Activated CD8-positive, alpha-beta T cell treated with anti-CD3 and anti-CD28 coated beads, Interleukin-2, amount 10 ng/mL, durations not matched to agents 7 days and 5 days (primary cell): Measurements from ENCODE around the gene FYB1. TPM values are rescaled to one million over a fixed set of nuclear protein-coding genes. Genes with fewer than 3 reads are reported as not detected.
A peak's percentile ranks its signal among the peaks of the same experiment; 100 is the strongest.

Experiments used
- ATAC-seq: fragments of 150-1000 bp; cut with Tn5 transposase; one replicate; pipeline ENCODE4 v1.10.0; 2021; ENCODE audit warnings: moderate library complexity
- CTCF ChIA-PET: fragments of 350-600 bp; sonication (Branson Sonifier 250); formaldehyde crosslinking; loops from one replicate; lab custom pipeline; 2021; ENCODE audit warnings: antibody characterized with exemption; lab: Charles Lee
- POLR2A ChIA-PET: fragments of 350-600 bp; sonication (Branson Sonifier 250); formaldehyde crosslinking; loops from one replicate; lab custom pipeline; 2021; ENCODE audit warnings: antibody characterized with exemption; lab: Charles Lee
- DNase-seq: peaks from one replicate; pipeline ENCODE4 v3.0.0-alpha.2; 2020
- H3K27ac Mint-ChIP-seq: one replicate; pipeline ENCODE4 v1.8.0; 2021; ENCODE audit warnings: mild to moderate bottlenecking, mixed read lengths
- H3K27me3 Mint-ChIP-seq: one replicate; pipeline ENCODE4 v1.8.0; 2021; ENCODE audit warnings: low read depth, mixed read lengths
- H3K36me3 Mint-ChIP-seq: one replicate; pipeline ENCODE4 v1.8.0; 2021; ENCODE audit warnings: low read depth, mixed read lengths
- H3K4me1 Mint-ChIP-seq: one replicate; pipeline ENCODE4 v1.8.0; 2021; ENCODE audit warnings: low read depth, mixed read lengths
- H3K4me3 Mint-ChIP-seq: one replicate; pipeline ENCODE4 v1.8.0; 2021; ENCODE audit warnings: mild to moderate bottlenecking, mixed read lengths
- H3K9me3 Mint-ChIP-seq: one replicate; pipeline ENCODE4 v1.8.0; 2022; ENCODE audit warnings: mixed read lengths; ENCODE audit not compliant: insufficient read depth
- total RNA-seq, 2 experiments: library from RNA; stranded (reverse); gene quantifications; one replicate each; pipeline ENCODE4 v1.2.3, GENCODE V29; 2021

The FYB1 gene
- total RNA-seq, 2 experiments from 2014 or later: 198 to 215 TPM

- no peak for ATAC-seq
- no peak for DNase-seq
- Mint-ChIP-seq H3K27ac (no peak overlapping the region), H3K9me3 (no peaks in the 10 kb centered on the region), H3K36me3 (peaks cover 63% of the 10 kb centered on the region), H3K4me1 (peaks cover 14% of the 10 kb centered on the region), H3K27me3 (no peaks in the 10 kb centered on the region), H3K4me3 (no peak overlapping the region)
- ChIA-PET POLR2A (no interaction called here), CTCF (interaction anchor here (3.3 kb wide), 1 partner anchor 36 kb away, joined by 11 read pairs; no protein-coding TSS in a partner anchor)
Measured at GRCh38 chr5:39116344-39117170, 102.8 kb downstream of the FYB1 start.

GRCh38 chr5:39115644-39116343, 103.6 kb downstream of the FYB1 start:
- Mint-ChIP-seq H3K27me3 (no peaks in the 10 kb centered on the region), H3K4me3 (no peak overlapping the region), H3K4me1 (peaks cover 14% of the 10 kb centered on the region), H3K36me3 (peaks cover 57% of the 10 kb centered on the region), H3K27ac (peak overlapping the region; percentile 51), H3K9me3 (no peaks in the 10 kb centered on the region)
- DNase-seq (no peak), ATAC-seq (no peak)
- CTCF ChIA-PET: interaction anchor here (0.6 to 3.3 kb wide), 4 partner anchors 35 to 432 kb away, joined by 3 to 11 read pairs (median 4); no protein-coding TSS in a partner anchor
- POLR2A ChIA-PET: interaction anchor here (0.6 kb wide), 2 partner anchors 42 to 84 kb away, joined by 3 to 4 read pairs; no protein-coding TSS in a partner anchor

- CTCF ChIA-PET: interaction anchor here (0.6 to 3.3 kb wide), 2 partner anchors 34 to 146 kb away, joined by 3 to 11 read pairs; no protein-coding TSS in a partner anchor
- H3K27ac Mint-ChIP-seq: no peak overlapping the region
- peaks cover 14% of the 10 kb centered on the region for H3K4me1 Mint-ChIP-seq
- DNase-seq (no peak), ATAC-seq (no peak)
- H3K9me3 Mint-ChIP-seq: no peaks in the 10 kb centered on the region
- H3K4me3 Mint-ChIP-seq: no peak overlapping the region
- H3K36me3 Mint-ChIP-seq: peaks cover 59% of the 10 kb centered on the region
- POLR2A ChIA-PET: no interaction called here
- H3K27me3 Mint-ChIP-seq: no peaks in the 10 kb centered on the region
Measured at GRCh38 chr5:39114155-39114554, 105.2 kb downstream of the FYB1 start.

GRCh38 chr5:39113354-39113953, 105.9 kb downstream of the FYB1 start:
- ChIA-PET POLR2A (no interaction called here), CTCF (interaction anchor here (1.0 to 1.3 kb wide), 2 partner anchors 33 to 104 kb away, joined by 4 read pairs; no protein-coding TSS in a partner anchor)
- DNase-seq: no peak
- H3K27ac Mint-ChIP-seq: no peak overlapping the region
- peaks cover 60% of the 10 kb centered on the region for H3K36me3 Mint-ChIP-seq
- peaks cover 14% of the 10 kb centered on the region for H3K4me1 Mint-ChIP-seq
- ATAC-seq: no peak
- H3K9me3 Mint-ChIP-seq: no peaks in the 10 kb centered on the region
- H3K27me3 Mint-ChIP-seq: no peaks in the 10 kb centered on the region
- H3K4me3 Mint-ChIP-seq: no peak overlapping the region

GRCh38 chr5:39109606-39110005, 109.8 kb downstream of the FYB1 start:
- no peak for DNase-seq
- ATAC-seq: no peak
- Mint-ChIP-seq H3K4me1 (no peaks in the 10 kb centered on the region), H3K9me3 (no peaks in the 10 kb centered on the region), H3K27me3 (no peaks in the 10 kb centered on the region), H3K36me3 (peaks cover 37% of the 10 kb centered on the region), H3K27ac (peak overlapping the region; percentile 9), H3K4me3 (no peak overlapping the region)
- CTCF ChIA-PET: no interaction called here
- POLR2A ChIA-PET: no interaction called here

- ATAC-seq (no peak), DNase-seq (no peak)
- CTCF ChIA-PET: no interaction called here
- Mint-ChIP-seq H3K4me1 (no peaks in the 10 kb centered on the region), H3K27me3 (no peaks in the 10 kb centered on the region), H3K27ac (no peak overlapping the region), H3K9me3 (no peaks in the 10 kb centered on the region), H3K4me3 (no peak overlapping the region), H3K36me3 (peaks cover 36% of the 10 kb centered on the region)
- POLR2A ChIA-PET: no interaction called here
Measured at GRCh38 chr5:39108987-39109386, 110.4 kb downstream of the FYB1 start.

- no peaks in the 10 kb centered on the region for H3K27me3 Mint-ChIP-seq
- no peak overlapping the region for H3K27ac Mint-ChIP-seq
- H3K9me3 Mint-ChIP-seq: no peaks in the 10 kb centered on the region
- ChIA-PET CTCF (no interaction called here), POLR2A (no interaction called here)
- ATAC-seq (no peak), DNase-seq (no peak)
- H3K36me3 Mint-ChIP-seq: peaks cover 43% of the 10 kb centered on the region
- no peak overlapping the region for H3K4me3 Mint-ChIP-seq
- no peaks in the 10 kb centered on the region for H3K4me1 Mint-ChIP-seq
Measured at GRCh38 chr5:39107350-39107749, 112.0 kb downstream of the FYB1 start.

GRCh38 chr5:39106322-39106721, 113.0 kb downstream of the FYB1 start:
- no peaks in the 10 kb centered on the region for H3K27me3 Mint-ChIP-seq
- H3K9me3 Mint-ChIP-seq: no peaks in the 10 kb centered on the region
- H3K4me1 Mint-ChIP-seq: peaks cover 1% of the 10 kb centered on the region
- H3K36me3 Mint-ChIP-seq: peaks cover 44% of the 10 kb centered on the region
- no peak overlapping the region for H3K27ac Mint-ChIP-seq
- DNase-seq (no peak), ATAC-seq (no peak)
- H3K4me3 Mint-ChIP-seq: no peak overlapping the region
- CTCF ChIA-PET: no interaction called here
- POLR2A ChIA-PET: no interaction called here

- Mint-ChIP-seq H3K27me3 (no peaks in the 10 kb centered on the region), H3K9me3 (no peaks in the 10 kb centered on the region), H3K36me3 (peaks cover 40% of the 10 kb centered on the region), H3K4me1 (peaks cover 14% of the 10 kb centered on the region), H3K4me3 (no peak overlapping the region), H3K27ac (no peak overlapping the region)
- DNase-seq (no peak), ATAC-seq (no peak)
- CTCF ChIA-PET: interaction anchor here (1.0 kb wide), 1 partner anchor 9 kb away, joined by 3 read pairs; no protein-coding TSS in a partner anchor
- POLR2A ChIA-PET: no interaction called here
Measured at GRCh38 chr5:39104221-39104620, 115.1 kb downstream of the FYB1 start.

GRCh38 chr5:39102684-39103155, 116.6 kb downstream of the FYB1 start:
- Mint-ChIP-seq H3K4me1 (peaks cover 14% of the 10 kb centered on the region), H3K9me3 (no peaks in the 10 kb centered on the region), H3K27ac (no peak overlapping the region), H3K27me3 (no peaks in the 10 kb centered on the region), H3K4me3 (no peak overlapping the region), H3K36me3 (peaks cover 35% of the 10 kb centered on the region)
- DNase-seq (no peak), ATAC-seq (no peak)
- ChIA-PET POLR2A (interaction anchor here (0.7 kb wide), 1 partner anchor 109 kb away, joined by 3 read pairs; no protein-coding TSS in a partner anchor), CTCF (interaction anchor here (1.2 kb wide), 1 partner anchor 22 kb away, joined by 4 read pairs; no protein-coding TSS in a partner anchor)

GRCh38 chr5:39100851-39101396, 118.4 kb downstream of the FYB1 start:
- DNase-seq: no peak
- Mint-ChIP-seq H3K4me3 (no peak overlapping the region), H3K9me3 (no peaks in the 10 kb centered on the region), H3K4me1 (peaks cover 14% of the 10 kb centered on the region), H3K27me3 (no peaks in the 10 kb centered on the region), H3K27ac (peak overlapping the region; percentile 8), H3K36me3 (peaks cover 30% of the 10 kb centered on the region)
- ATAC-seq: no peak
- POLR2A ChIA-PET: no interaction called here
- CTCF ChIA-PET: interaction anchor here (1.1 kb wide), 1 partner anchor 20 kb away, joined by 5 read pairs; no protein-coding TSS in a partner anchor
